Measurements from ENCODE around the gene TDRD9.

The TDRD9 gene

DNA sequence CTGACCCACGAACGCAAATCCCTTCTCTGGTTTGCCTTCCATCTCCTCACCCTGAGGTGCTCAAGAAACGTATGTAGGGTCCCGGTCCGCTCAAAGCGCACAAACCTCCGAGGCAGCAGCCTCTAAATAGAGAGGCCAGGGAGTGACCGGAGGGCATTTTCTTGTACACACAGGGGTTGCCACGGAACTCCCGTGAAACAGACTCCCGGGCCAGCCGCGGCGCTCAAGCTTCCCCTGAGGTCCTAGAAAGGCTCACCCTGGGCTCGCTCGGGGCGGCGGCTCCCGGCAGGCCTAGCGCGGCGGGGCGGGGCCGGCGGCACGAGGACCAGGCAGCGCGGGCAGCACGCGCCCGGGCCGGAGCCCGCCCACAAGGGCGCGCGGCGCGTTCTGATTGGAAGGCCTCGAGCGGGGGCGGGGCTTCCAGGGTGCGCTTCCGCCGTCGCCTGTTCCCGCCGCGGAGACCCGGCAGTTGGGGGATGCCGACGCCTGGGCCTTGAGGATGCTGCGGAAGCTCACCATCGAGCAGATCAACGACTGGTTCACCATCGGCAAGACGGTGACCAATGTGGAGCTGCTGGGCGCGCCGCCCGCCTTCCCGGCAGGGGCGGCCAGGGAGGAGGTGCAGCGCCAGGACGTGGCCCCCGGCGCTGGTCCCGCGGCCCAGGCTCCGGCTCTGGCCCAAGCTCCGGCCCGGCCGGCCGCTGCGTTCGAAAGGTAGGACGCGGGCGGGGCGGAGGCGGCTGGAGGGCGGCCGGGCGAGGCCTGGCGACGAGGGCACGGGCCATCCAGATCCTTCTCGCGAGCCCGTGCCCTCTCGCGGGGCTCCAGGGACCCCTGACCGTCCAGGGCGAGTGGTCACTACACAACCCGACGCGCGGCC lies at the start of gene TDRD9:
Gene TDRD9, plus strand, starts transcription at position 446 of the 880 bp plus-strand sequence. Its CDS starts 54 bp downstream, at position 500.
- no peak within 1 kb of the TSS for H3K9ac ChIP-seq (ENCODE audit: low read length)
- TF ChIP-seq, protein P1, sequence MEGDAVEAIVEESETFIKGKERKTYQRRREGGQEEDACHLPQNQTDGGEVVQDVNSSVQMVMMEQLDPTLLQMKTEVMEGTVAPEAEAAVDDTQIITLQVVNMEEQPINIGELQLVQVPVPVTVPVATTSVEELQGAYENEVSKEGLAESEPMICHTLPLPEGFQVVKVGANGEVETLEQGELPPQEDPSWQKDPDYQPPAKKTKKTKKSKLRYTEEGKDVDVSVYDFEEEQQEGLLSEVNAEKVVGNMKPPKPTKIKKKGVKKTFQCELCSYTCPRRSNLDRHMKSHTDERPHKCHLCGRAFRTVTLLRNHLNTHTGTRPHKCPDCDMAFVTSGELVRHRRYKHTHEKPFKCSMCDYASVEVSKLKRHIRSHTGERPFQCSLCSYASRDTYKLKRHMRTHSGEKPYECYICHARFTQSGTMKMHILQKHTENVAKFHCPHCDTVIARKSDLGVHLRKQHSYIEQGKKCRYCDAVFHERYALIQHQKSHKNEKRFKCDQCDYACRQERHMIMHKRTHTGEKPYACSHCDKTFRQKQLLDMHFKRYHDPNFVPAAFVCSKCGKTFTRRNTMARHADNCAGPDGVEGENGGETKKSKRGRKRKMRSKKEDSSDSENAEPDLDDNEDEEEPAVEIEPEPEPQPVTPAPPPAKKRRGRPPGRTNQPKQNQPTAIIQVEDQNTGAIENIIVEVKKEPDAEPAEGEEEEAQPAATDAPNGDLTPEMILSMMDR (IDR thresholded peaks at IDR 0.05; ENCODE audit: low read length): no peak
- TF ChIP-seq EZH2 (IDR thresholded peaks at IDR 0.05; ENCODE audit: borderline replicate concordance, low read length): no peak
- no peaks in the 10 kb centered on the region for H3F3A ChIP-seq (ENCODE audit: insufficient read depth, low read length)
- no peak within 1 kb of the TSS for H3K4me3 ChIP-seq (ENCODE audit: low read depth, low read length, poor library complexity, severe bottlenecking)
- no peaks in the 10 kb centered on the region for H3K79me2 ChIP-seq (ENCODE audit: insufficient read depth, low read length)
- peaks cover 12% of the 10 kb centered on the region for H3K4me1 ChIP-seq (ENCODE audit: insufficient read depth, low read length, severe bottlenecking)
- H3K27ac ChIP-seq (ENCODE audit: low read depth, low read length, poor library complexity, severe bottlenecking): no peak within 1 kb of the TSS
- no peak within 1 kb of the TSS for H3K4me2 ChIP-seq (ENCODE audit: low read length)
- H3K9me2 ChIP-seq (ENCODE audit: low read depth, low read length): no peaks in the 10 kb centered on the region
- H3K27me3 ChIP-seq (ENCODE audit: insufficient read depth, low read length): no peaks in the 10 kb centered on the region
- no peaks in the 10 kb centered on the region for H3K9me3 ChIP-seq (ENCODE audit: low read length)
- H2AFZ ChIP-seq (ENCODE audit: low read length): no peak within 1 kb of the TSS
- no peaks in the 10 kb centered on the region for H3K36me3 ChIP-seq (ENCODE audit: insufficient read depth, low read length)
- no peaks in the 10 kb centered on the region for H4K20me1 ChIP-seq (ENCODE audit: insufficient read depth, low read length)

- no peaks in the 10 kb centered on the region for H3K9me3 ChIP-seq (ENCODE audit: low read length)
- H3K9ac ChIP-seq (ENCODE audit: low read length): no peak overlapping the region
- TF ChIP-seq, protein P1 (IDR thresholded peaks at IDR 0.05; ENCODE audit: low read length): no peak
- no peak for TF ChIP-seq EZH2 (IDR thresholded peaks at IDR 0.05; ENCODE audit: borderline replicate concordance, low read length)
- H3K36me3 ChIP-seq (ENCODE audit: insufficient read depth, low read length): no peaks in the 10 kb centered on the region
- H2AFZ ChIP-seq (ENCODE audit: low read length): no peak overlapping the region
- H3K9me2 ChIP-seq (ENCODE audit: low read depth, low read length): no peaks in the 10 kb centered on the region
- peaks cover 6% of the 10 kb centered on the region for H3K4me1 ChIP-seq (ENCODE audit: insufficient read depth, low read length, severe bottlenecking)
- H3K27ac ChIP-seq (ENCODE audit: low read depth, low read length, poor library complexity, severe bottlenecking): no peak overlapping the region
- H3K27me3 ChIP-seq (ENCODE audit: insufficient read depth, low read length): peaks cover 10% of the 10 kb centered on the region
- H3K4me2 ChIP-seq (ENCODE audit: low read length): no peak overlapping the region
- H4K20me1 ChIP-seq (ENCODE audit: insufficient read depth, low read length): no peaks in the 10 kb centered on the region
- H3K79me2 ChIP-seq (ENCODE audit: insufficient read depth, low read length): no peaks in the 10 kb centered on the region
- no peak overlapping the region for H3K4me3 ChIP-seq (ENCODE audit: low read depth, low read length, poor library complexity, severe bottlenecking)
- no peaks in the 10 kb centered on the region for H3F3A ChIP-seq (ENCODE audit: insufficient read depth, low read length)
Observed at GRCh38 chr14:103879118-103879569, 49.1 kb upstream of the TDRD9 start.

GRCh38 chr14:103879570-103880347 lies 48.5 kb upstream of the TDRD9 start:
- H3K4me3 ChIP-seq (ENCODE audit: low read depth, low read length, poor library complexity, severe bottlenecking): no peak overlapping the region
- no peaks in the 10 kb centered on the region for H3K36me3 ChIP-seq (ENCODE audit: insufficient read depth, low read length)
- H3K9me3 ChIP-seq (ENCODE audit: low read length): no peaks in the 10 kb centered on the region
- no peaks in the 10 kb centered on the region for H3K9me2 ChIP-seq (ENCODE audit: low read depth, low read length)
- H3K27me3 ChIP-seq (ENCODE audit: insufficient read depth, low read length): peaks cover 10% of the 10 kb centered on the region
- H3K27ac ChIP-seq (ENCODE audit: low read depth, low read length, poor library complexity, severe bottlenecking): no peak overlapping the region
- H3K79me2 ChIP-seq (ENCODE audit: insufficient read depth, low read length): no peaks in the 10 kb centered on the region
- H4K20me1 ChIP-seq (ENCODE audit: insufficient read depth, low read length): no peaks in the 10 kb centered on the region
- peaks cover 6% of the 10 kb centered on the region for H3K4me1 ChIP-seq (ENCODE audit: insufficient read depth, low read length, severe bottlenecking)
- H3K9ac ChIP-seq (ENCODE audit: low read length): no peak overlapping the region
- TF ChIP-seq, protein P1 (IDR thresholded peaks at IDR 0.05; ENCODE audit: low read length): no peak
- no peak for TF ChIP-seq EZH2 (IDR thresholded peaks at IDR 0.05; ENCODE audit: borderline replicate concordance, low read length)
- H3F3A ChIP-seq (ENCODE audit: insufficient read depth, low read length): no peaks in the 10 kb centered on the region
- no peak overlapping the region for H2AFZ ChIP-seq (ENCODE audit: low read length)
- peak overlapping the region; percentile 19; the same call in 1 of the 2 replicates for H3K4me2 ChIP-seq (ENCODE audit: low read length)
